Neural cell (in vitro differentiated cells): ENCODE results near the gene COPZ2. TPM values are rescaled to one million over a fixed set of nuclear protein-coding genes. Genes with fewer than 3 reads are reported as not detected.

Experiments used
- H2AFZ ChIP-seq: fragments of 200-600, 300-800 bp; sonication (generic), shearing (Covaris generic); 2 replicates; pipeline ENCODE4 v1.6.0; 2014; ENCODE audit warnings: low read depth, mild to moderate bottlenecking, antibody characterized with exemption, low read length, moderate library complexity
- H3F3A ChIP-seq: fragments of 200-600 bp; shearing (Covaris generic); 2 replicates; pipeline ENCODE4 v1.6.1; 2016; ENCODE audit warnings: mild to moderate bottlenecking, moderate library complexity, mixed read lengths, antibody characterized with exemption, low read length; ENCODE audit not compliant: insufficient read depth, poor library complexity, severe bottlenecking
- H3K27ac ChIP-seq: fragments of 200-600, 300-800 bp; sonication (generic), shearing (Covaris generic); 2 replicates; pipeline ENCODE4 v1.5.1; 2014; ENCODE audit warnings: mild to moderate bottlenecking, low read length, moderate library complexity
- H3K27me3 ChIP-seq: fragments of 300-800, 200-600 bp; sonication (generic), shearing (Covaris generic); 2 replicates; pipeline ENCODE4 v1.6.0; 2014; ENCODE audit warnings: mild to moderate bottlenecking, low read depth, low read length, moderate library complexity; ENCODE audit not compliant: insufficient read depth
- H3K36me3 ChIP-seq: fragments of 300-800, 200-600 bp; sonication (generic), shearing (Covaris generic); 2 replicates; pipeline ENCODE4 v1.5.1; 2014; ENCODE audit warnings: mild to moderate bottlenecking, antibody characterized with exemption, low read length, moderate library complexity; ENCODE audit not compliant: insufficient read depth
- H3K4me2 ChIP-seq: fragments of 300-800, 200-600 bp; sonication (generic), shearing (Covaris generic); 2 replicates; pipeline ENCODE4 v1.6.0; 2014; ENCODE audit warnings: mild to moderate bottlenecking, low read length
- H3K4me3 ChIP-seq: fragments of 300-800, 200-600 bp; sonication (generic), shearing (Covaris generic); 2 replicates; pipeline ENCODE4 v1.5.1; 2014; ENCODE audit warnings: mild to moderate bottlenecking, low read length, moderate library complexity
- H3K79me2 ChIP-seq: fragments of 200-600 bp; shearing (Covaris generic); replicated peaks from 2 replicates; pipeline ENCODE4 v1.6.0; 2014; ENCODE audit warnings: mild to moderate bottlenecking, low read length, moderate library complexity; ENCODE audit not compliant: insufficient read depth
- H3K9ac ChIP-seq: fragments of 300-800, 200-600 bp; sonication (generic), shearing (Covaris generic); 2 replicates; pipeline ENCODE4 v1.6.1; 2016; ENCODE audit warnings: mild to moderate bottlenecking, low read length, mixed read lengths
- H3K9me2 ChIP-seq: fragments of 200-600 bp; shearing (Covaris generic); 2 replicates; pipeline ENCODE4 v1.6.1; 2016; ENCODE audit warnings: mild to moderate bottlenecking, low read length, mixed read lengths; ENCODE audit not compliant: insufficient read depth
- H3K9me3 ChIP-seq: fragments of 200-600, 300-800 bp; sonication (generic), shearing (Covaris generic); 2 replicates; pipeline ENCODE4 v1.6.1; 2016; ENCODE audit warnings: mild to moderate bottlenecking, mixed run types, low read length, moderate library complexity, mixed read lengths
- H4K20me1 ChIP-seq: fragments of 200-600 bp; shearing (Covaris generic); 2 replicates; pipeline ENCODE4 v1.6.1; 2016; ENCODE audit warnings: mild to moderate bottlenecking, mixed run types; ENCODE audit not compliant: insufficient read depth
- EP300 ChIP-seq: fragments of 450-650 bp; conservative IDR thresholded peaks from 2 replicates; pipeline ENCODE4 v1.6.1; 2014; ENCODE audit warnings: antibody characterized with exemption, mild to moderate bottlenecking, moderate library complexity; ENCODE audit not compliant: poor library complexity, severe bottlenecking
- EZH2 ChIP-seq: fragments of 200-600, 300-800 bp; shearing (Covaris generic), sonication (generic); IDR thresholded peaks from 2 replicates; pipeline ENCODE4 v1.6.1; 2014; ENCODE audit warnings: antibody characterized with exemption, low read length, borderline replicate concordance, mild to moderate bottlenecking; ENCODE audit not compliant: insufficient read depth, poor library complexity, severe bottlenecking
- MXI1 ChIP-seq: fragments of 450-650 bp; conservative IDR thresholded peaks from 2 replicates; pipeline ENCODE4 v1.6.1; 2014; ENCODE audit warnings: antibody characterized with exemption, mild to moderate bottlenecking; ENCODE audit not compliant: poor library complexity, severe bottlenecking
- POLR2AphosphoS5 ChIP-seq: IDR thresholded peaks from 2 replicates; pipeline ENCODE4 v1.6.1; 2012
- RAD21 ChIP-seq: fragments of 450-650 bp; conservative IDR thresholded peaks from 2 replicates; pipeline ENCODE4 v1.6.1; 2014; ENCODE audit warnings: antibody characterized with exemption, mild to moderate bottlenecking, moderate library complexity
- SMC3 ChIP-seq: fragments of 450-650 bp; conservative IDR thresholded peaks from 2 replicates; pipeline ENCODE4 v1.6.1; 2014; ENCODE audit warnings: antibody characterized with exemption, mild to moderate bottlenecking, moderate library complexity; ENCODE audit not compliant: poor library complexity
- TAF1 ChIP-seq: IDR thresholded peaks from 2 replicates; pipeline ENCODE4 v1.6.1; 2012; ENCODE audit warnings: low read depth
- polyA plus RNA-seq: library from polyadenylated mRNA; depleted of rRNA; stranded (reverse); fragments of >200 nt; gene quantifications from 2 replicates; pipeline ENCODE4 v1.2.3, GENCODE V29; 2014
- TF ChIP-seq, protein P1 (sequence below): fragments of 450-650 bp; IDR thresholded peaks from 2 replicates; pipeline ENCODE4 v1.5.1; 2014; ENCODE audit warnings: antibody characterized with exemption, mild to moderate bottlenecking, moderate library complexity; ENCODE audit not compliant: poor library complexity, severe bottlenecking
- TF ChIP-seq, protein P2 (sequence below): IDR thresholded peaks from 2 replicates; pipeline ENCODE4 v1.6.1; 2012; ENCODE audit warnings: borderline replicate concordance

The COPZ2 gene
- polyA plus RNA-seq, 1 donor from 2014 or later: not detected

GRCh38 chr17:47993964-47994363 is 43.6 kb downstream of the COPZ2 start:
- no peak overlapping the region for H2AFZ ChIP-seq
- H3K9ac ChIP-seq: no peak overlapping the region
- no peak overlapping the region for H3K27ac ChIP-seq
- no peak overlapping the region for H3K4me3 ChIP-seq
- H3K36me3 ChIP-seq: no peaks in the 10 kb centered on the region
- no peak for TF ChIP-seq MXI1
- TF ChIP-seq RAD21: no peak
- no peak for TF ChIP-seq EP300
- TF ChIP-seq POLR2AphosphoS5: no peak
- TF ChIP-seq, protein P1, sequence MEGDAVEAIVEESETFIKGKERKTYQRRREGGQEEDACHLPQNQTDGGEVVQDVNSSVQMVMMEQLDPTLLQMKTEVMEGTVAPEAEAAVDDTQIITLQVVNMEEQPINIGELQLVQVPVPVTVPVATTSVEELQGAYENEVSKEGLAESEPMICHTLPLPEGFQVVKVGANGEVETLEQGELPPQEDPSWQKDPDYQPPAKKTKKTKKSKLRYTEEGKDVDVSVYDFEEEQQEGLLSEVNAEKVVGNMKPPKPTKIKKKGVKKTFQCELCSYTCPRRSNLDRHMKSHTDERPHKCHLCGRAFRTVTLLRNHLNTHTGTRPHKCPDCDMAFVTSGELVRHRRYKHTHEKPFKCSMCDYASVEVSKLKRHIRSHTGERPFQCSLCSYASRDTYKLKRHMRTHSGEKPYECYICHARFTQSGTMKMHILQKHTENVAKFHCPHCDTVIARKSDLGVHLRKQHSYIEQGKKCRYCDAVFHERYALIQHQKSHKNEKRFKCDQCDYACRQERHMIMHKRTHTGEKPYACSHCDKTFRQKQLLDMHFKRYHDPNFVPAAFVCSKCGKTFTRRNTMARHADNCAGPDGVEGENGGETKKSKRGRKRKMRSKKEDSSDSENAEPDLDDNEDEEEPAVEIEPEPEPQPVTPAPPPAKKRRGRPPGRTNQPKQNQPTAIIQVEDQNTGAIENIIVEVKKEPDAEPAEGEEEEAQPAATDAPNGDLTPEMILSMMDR: no peak
- TF ChIP-seq, protein P2, sequence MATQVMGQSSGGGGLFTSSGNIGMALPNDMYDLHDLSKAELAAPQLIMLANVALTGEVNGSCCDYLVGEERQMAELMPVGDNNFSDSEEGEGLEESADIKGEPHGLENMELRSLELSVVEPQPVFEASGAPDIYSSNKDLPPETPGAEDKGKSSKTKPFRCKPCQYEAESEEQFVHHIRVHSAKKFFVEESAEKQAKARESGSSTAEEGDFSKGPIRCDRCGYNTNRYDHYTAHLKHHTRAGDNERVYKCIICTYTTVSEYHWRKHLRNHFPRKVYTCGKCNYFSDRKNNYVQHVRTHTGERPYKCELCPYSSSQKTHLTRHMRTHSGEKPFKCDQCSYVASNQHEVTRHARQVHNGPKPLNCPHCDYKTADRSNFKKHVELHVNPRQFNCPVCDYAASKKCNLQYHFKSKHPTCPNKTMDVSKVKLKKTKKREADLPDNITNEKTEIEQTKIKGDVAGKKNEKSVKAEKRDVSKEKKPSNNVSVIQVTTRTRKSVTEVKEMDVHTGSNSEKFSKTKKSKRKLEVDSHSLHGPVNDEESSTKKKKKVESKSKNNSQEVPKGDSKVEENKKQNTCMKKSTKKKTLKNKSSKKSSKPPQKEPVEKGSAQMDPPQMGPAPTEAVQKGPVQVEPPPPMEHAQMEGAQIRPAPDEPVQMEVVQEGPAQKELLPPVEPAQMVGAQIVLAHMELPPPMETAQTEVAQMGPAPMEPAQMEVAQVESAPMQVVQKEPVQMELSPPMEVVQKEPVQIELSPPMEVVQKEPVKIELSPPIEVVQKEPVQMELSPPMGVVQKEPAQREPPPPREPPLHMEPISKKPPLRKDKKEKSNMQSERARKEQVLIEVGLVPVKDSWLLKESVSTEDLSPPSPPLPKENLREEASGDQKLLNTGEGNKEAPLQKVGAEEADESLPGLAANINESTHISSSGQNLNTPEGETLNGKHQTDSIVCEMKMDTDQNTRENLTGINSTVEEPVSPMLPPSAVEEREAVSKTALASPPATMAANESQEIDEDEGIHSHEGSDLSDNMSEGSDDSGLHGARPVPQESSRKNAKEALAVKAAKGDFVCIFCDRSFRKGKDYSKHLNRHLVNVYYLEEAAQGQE: no peak
- TF ChIP-seq SMC3: no peak
- TF ChIP-seq TAF1: no peak
- TF ChIP-seq EZH2: no peak
- H3K9me3 ChIP-seq: no peaks in the 10 kb centered on the region
- H3K27me3 ChIP-seq: no peaks in the 10 kb centered on the region
- no peaks in the 10 kb centered on the region for H3K9me2 ChIP-seq
- no peak overlapping the region for H3K4me2 ChIP-seq
- no peaks in the 10 kb centered on the region for H3F3A ChIP-seq
- H4K20me1 ChIP-seq: no peaks in the 10 kb centered on the region
- H3K79me2 ChIP-seq: no peaks in the 10 kb centered on the region

DNA sequence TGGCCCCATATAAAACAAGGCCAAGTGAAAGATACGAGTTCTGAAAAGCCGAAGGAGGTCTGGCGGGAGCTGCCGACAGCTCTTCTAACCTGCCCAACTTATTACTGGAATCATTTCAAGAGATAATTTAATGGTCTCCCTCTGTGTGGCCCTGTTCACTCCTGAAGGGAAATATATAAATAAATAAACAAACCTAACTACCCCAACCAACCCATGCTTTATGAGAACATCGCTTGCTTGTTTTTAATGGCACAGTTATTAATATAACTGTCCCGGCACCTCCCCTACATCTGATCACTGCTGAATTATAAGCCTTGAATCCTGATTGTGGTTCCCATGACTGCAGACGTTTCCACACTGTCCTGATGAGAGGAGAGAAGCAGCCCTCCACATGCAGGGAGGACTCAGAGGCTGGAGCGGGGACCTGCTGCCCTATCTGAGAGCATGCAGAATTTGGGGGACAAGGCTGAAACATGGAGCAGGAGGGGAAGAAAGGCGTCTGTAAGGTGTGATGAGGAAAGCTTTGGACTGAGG is 44.5 kb downstream of the COPZ2 start:
- no peak for TF ChIP-seq POLR2AphosphoS5
- no peak for TF ChIP-seq TAF1
- TF ChIP-seq MXI1: no peak
- TF ChIP-seq, protein P1: no peak
- Histone ChIP-seq H3K36me3 (no peaks in the 10 kb centered on the region), H3K27me3 (no peaks in the 10 kb centered on the region), H3K27ac (peak overlapping the region; percentile 39), H3K9me2 (no peaks in the 10 kb centered on the region), H3K4me3 (no peak overlapping the region), H4K20me1 (no peaks in the 10 kb centered on the region), H3K4me2 (no peak overlapping the region), H3K9ac (no peak overlapping the region), H2AFZ (no peak overlapping the region), H3F3A (no peaks in the 10 kb centered on the region), H3K79me2 (no peaks in the 10 kb centered on the region), H3K9me3 (no peaks in the 10 kb centered on the region)
